Muscle of back (tissue), 11 donors: ENCODE data around the gene NFE2. TPM values are rescaled to one million over a fixed set of nuclear protein-coding genes. Genes with fewer than 3 reads are reported as not detected.

Source experiments
- DNase-seq, 3 donors: peaks; one replicate each; pipeline versions ENCODE4 v3.0.0 to v3.0.0-alpha.2; 2013
- polyA plus RNA-seq, 10 donors: library from polyadenylated mRNA; unstranded; fragments of 120-200 nt; gene quantifications; one replicate each; pipeline ENCODE4 v1.2.1, GENCODE V29; 2013; ENCODE audit not compliant: insufficient read length in 10 of 10

Gene NFE2
- polyA plus RNA-seq, 10 donors: 1.3 to 5.4 (median 2.6) TPM

- DNase-seq: no peak
Observed at GRCh38 chr12:54253240-54253639, 47.6 kb downstream of the NFE2 start.

- DNase-seq: peak in 1 of 3 donors; percentile 50
Observed at GRCh38 chr12:54251667-54252284, 49.0 kb downstream of the NFE2 start.

GRCh38 chr12:54249489-54249888 lies 51.3 kb downstream of the NFE2 start:
- DNase-seq: no peak

GRCh38 chr12:54246011-54246641 lies 54.7 kb downstream of the NFE2 start:
- DNase-seq: no peak

Other genes starting within 250 kb of the NFE2 start
- gene HOXC4, start 247.2 kb downstream of the NFE2 start, polyA plus RNA-seq: 10 to 100 TPM; 17.4 to 26.2 (median 20.8) TPM
- 10 to 100 TPM; 20.0 to 27.4 (median 23.0) TPM for gene SMUG1, start 112.0 kb downstream of the NFE2 start, polyA plus RNA-seq
- 10 to 100 TPM; 59.6 to 91.8 (median 79.7) TPM for gene CBX5, start 20.9 kb downstream of the NFE2 start, polyA plus RNA-seq
- 1,000 to 10,000 TPM; 1,530 to 2,702 (median 1,962) TPM for gene HNRNPA1, start 20.3 kb downstream of the NFE2 start, polyA plus RNA-seq
- gene COPZ1, start 24.1 kb upstream of the NFE2 start, polyA plus RNA-seq: 100 to 1,000 TPM; 122 to 155 (median 138) TPM
- gene GPR84, start 63.5 kb upstream of the NFE2 start, polyA plus RNA-seq: under 1 TPM in 7 of 10 donors, not detected in 3; 0.08 to 0.42 (median 0.29) TPM
- 10 to 100 TPM; 12.3 to 36.0 (median 17.2) TPM for gene ZNF385A, start 83.7 kb upstream of the NFE2 start, polyA plus RNA-seq
- 100 to 1,000 TPM in 8 of 10 donors, 10 to 100 TPM in 2; 89.5 to 116 (median 108) TPM for gene ITGA5, start 118.3 kb upstream of the NFE2 start, polyA plus RNA-seq
- gene GTSF1, start 172.6 kb upstream of the NFE2 start, polyA plus RNA-seq: 1 to 10 TPM in 1 of 10 donors, under 1 TPM in 3, not detected in 6; 0.24 to 1.6 (median 0.45) TPM
- 1 to 10 TPM; 4.6 to 8.7 (median 5.9) TPM for gene NCKAP1L, start 196.7 kb upstream of the NFE2 start, polyA plus RNA-seq
- 1 to 10 TPM; 2.8 to 4.8 (median 4.2) TPM for gene PDE1B, start 248.6 kb upstream of the NFE2 start, polyA plus RNA-seq